ENCODE measurements around the gene REPS2. TPM values are rescaled to one million over a fixed set of nuclear protein-coding genes. Genes with fewer than 3 reads are reported as not detected.

Gene REPS2
- polyA plus RNA-seq, 2 donors, result 0.51 to 1.3 TPM

DNA sequence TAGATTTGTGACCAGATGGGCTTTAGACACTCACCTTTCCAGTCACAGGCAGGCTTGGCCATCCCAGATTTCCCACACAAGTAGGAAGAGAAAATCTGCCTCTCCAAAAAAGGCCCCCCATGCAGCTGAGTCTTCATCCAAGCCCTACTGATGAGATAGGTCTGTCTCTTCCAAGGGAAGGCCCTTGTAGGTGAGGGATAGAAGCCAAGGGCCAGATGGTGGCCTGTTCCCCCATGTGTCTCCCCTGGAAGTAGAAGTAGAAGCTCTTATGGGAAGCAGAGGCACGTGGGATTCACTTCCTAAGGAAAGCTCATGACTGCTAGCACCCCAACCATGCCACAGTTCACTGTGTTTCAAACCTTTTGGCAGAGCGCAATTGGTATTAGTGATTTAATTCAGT lies 81.5 kb downstream of the REPS2 start:
- H3K27ac ChIP-seq (ENCODE audit: low read depth in 2 of 2, low read length in 1 of 2), result no peak overlapping the region
- H3K27me3 ChIP-seq (ENCODE audit: control insufficient read depth in 1 of 2, insufficient read depth in 2 of 2, low read length in 2 of 2), result peaks cover 0 to 10% of the 10 kb centered on the region in 2 donors
- no peaks in the 10 kb centered on the region for H3K9me3 ChIP-seq (ENCODE audit: control insufficient read depth in 2 of 2, insufficient read depth in 1 of 2, low read depth in 1 of 2, low read length in 1 of 2)
- H3K4me3 ChIP-seq (ENCODE audit: low read depth in 1 of 2, low read length in 2 of 2), result no peak overlapping the region
- H3K36me3 ChIP-seq (ENCODE audit: control insufficient read depth in 2 of 2, insufficient read depth in 2 of 2, low read length in 1 of 2), result no peaks in the 10 kb centered on the region
- 57 to 84% methylated on average over 2 of the region's 2 CpGs for WGBS, 2 donors
- H3K4me1 ChIP-seq (ENCODE audit: control insufficient read depth in 2 of 2, insufficient read depth in 2 of 2, low read length in 1 of 2), result peaks cover 0 to under 1% of the 10 kb centered on the region in 2 donors

DNA sequence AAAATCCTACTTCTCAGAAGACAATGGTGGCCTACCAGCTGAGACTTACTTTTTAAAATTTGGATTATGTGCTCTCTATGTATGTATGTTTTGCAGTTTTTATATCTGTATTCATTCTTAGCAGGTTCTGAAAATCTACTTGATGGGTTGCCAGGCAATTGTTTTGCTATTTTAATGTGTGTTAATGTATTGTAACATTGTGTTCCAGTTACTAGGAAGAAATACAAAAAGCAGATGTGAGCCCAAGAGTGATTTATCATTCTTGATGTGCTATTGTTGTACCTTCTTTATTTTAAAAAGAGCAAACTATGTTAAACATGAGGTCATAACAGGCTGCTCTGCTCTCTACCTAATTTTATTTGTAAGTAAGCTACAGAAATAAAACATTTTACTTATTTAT lies 81.9 kb downstream of the REPS2 start:
- H3K27me3 ChIP-seq (ENCODE audit: control insufficient read depth in 1 of 2, insufficient read depth in 2 of 2, low read length in 2 of 2), result peaks cover 0 to 10% of the 10 kb centered on the region in 2 donors
- H3K36me3 ChIP-seq (ENCODE audit: control insufficient read depth in 2 of 2, insufficient read depth in 2 of 2, low read length in 1 of 2), result no peaks in the 10 kb centered on the region
- no peak overlapping the region for H3K4me3 ChIP-seq (ENCODE audit: low read depth in 1 of 2, low read length in 2 of 2)
- H3K9me3 ChIP-seq (ENCODE audit: control insufficient read depth in 2 of 2, insufficient read depth in 1 of 2, low read depth in 1 of 2, low read length in 1 of 2), result no peaks in the 10 kb centered on the region
- peaks cover 0 to 2% of the 10 kb centered on the region in 2 donors for H3K4me1 ChIP-seq (ENCODE audit: control insufficient read depth in 2 of 2, insufficient read depth in 2 of 2, low read length in 1 of 2)
- no peak overlapping the region for H3K27ac ChIP-seq (ENCODE audit: low read depth in 2 of 2, low read length in 1 of 2)

DNA sequence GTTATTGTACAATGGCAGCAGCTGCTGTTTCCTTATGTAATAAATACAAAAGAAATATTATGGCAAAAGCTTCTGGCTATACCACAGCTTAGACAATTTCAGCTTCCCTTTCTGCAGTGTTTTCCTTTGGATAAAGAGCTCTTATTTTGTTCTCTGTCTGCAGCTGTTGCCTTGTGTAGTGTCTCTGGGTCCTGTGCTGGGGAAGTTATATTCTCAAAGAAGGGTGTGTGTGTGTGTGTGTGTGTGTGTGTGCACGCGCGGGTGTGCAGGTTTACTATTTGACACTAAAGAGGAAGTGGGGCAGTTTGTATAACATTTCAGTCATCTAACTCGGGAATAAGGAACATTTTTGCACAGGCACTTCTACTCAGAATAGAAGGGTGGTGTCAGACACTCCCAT lies 83.6 kb downstream of the REPS2 start:
- 58 to 69% methylated on average over 4 of the region's 4 CpGs for WGBS, 2 donors
- no peak overlapping the region for H3K4me3 ChIP-seq (ENCODE audit: low read depth in 1 of 2, low read length in 2 of 2)

DNA sequence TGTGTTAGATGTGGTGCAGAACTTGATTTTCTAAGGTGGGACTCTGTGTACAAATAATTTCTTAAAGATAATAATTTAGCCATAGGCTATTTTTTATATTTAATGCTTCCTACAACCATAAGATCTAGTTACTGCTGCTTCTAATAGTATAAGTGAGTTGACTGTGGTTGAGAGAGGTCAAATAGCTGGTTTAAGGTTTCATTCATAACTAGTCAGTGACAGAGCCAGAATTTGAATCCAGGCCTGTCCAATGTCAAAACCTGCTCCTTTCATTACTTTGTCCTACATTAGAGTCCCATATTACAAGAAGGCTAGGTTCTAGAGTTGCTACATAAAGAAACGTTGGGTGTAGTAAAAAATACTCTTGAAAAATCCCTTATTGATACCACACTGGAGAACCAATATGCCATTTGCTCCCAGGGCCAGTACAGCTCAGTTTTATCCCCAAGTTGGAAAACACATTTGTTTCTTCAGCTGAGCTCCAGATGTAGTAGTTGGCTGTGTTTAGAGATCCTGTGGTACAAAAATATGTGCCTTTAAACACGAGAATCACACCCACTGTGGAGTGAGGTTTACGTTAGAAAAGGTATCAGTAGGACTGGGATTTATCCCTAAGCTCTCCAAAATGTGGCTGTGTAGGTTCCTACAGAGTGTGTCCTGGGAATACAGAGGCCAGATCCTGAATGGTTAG lies 84.3 kb downstream of the REPS2 start:
- 52 to 76% methylated on average over 3 of the region's 3 CpGs for WGBS, 2 donors
- Histone ChIP-seq H3K27ac (ENCODE audit: low read depth in 2 of 2, low read length in 1 of 2) (no peak overlapping the region), H3K4me1 (ENCODE audit: control insufficient read depth in 2 of 2, insufficient read depth in 2 of 2, low read length in 1 of 2) (peaks cover 0 to 2% of the 10 kb centered on the region in 2 donors), H3K4me3 (ENCODE audit: low read depth in 1 of 2, low read length in 2 of 2) (no peak overlapping the region), H3K9me3 (ENCODE audit: control insufficient read depth in 2 of 2, insufficient read depth in 1 of 2, low read depth in 1 of 2, low read length in 1 of 2) (no peaks in the 10 kb centered on the region), H3K27me3 (ENCODE audit: control insufficient read depth in 1 of 2, insufficient read depth in 2 of 2, low read length in 2 of 2) (peaks cover 0 to 8% of the 10 kb centered on the region in 2 donors), H3K36me3 (ENCODE audit: control insufficient read depth in 2 of 2, insufficient read depth in 2 of 2, low read length in 1 of 2) (no peaks in the 10 kb centered on the region)

More for the DNA sequence above, 83.6 kb downstream of the REPS2 start:
- peaks cover 0 to 2% of the 10 kb centered on the region in 2 donors for H3K4me1 ChIP-seq (ENCODE audit: control insufficient read depth in 2 of 2, insufficient read depth in 2 of 2, low read length in 1 of 2)
- no peaks in the 10 kb centered on the region for H3K9me3 ChIP-seq (ENCODE audit: control insufficient read depth in 2 of 2, insufficient read depth in 1 of 2, low read depth in 1 of 2, low read length in 1 of 2)
- H3K27ac ChIP-seq (ENCODE audit: low read depth in 2 of 2, low read length in 1 of 2), result no peak overlapping the region
- no peaks in the 10 kb centered on the region for H3K36me3 ChIP-seq (ENCODE audit: control insufficient read depth in 2 of 2, insufficient read depth in 2 of 2, low read length in 1 of 2)
- peaks cover 0 to 10% of the 10 kb centered on the region in 2 donors for H3K27me3 ChIP-seq (ENCODE audit: control insufficient read depth in 1 of 2, insufficient read depth in 2 of 2, low read length in 2 of 2)

DNA sequence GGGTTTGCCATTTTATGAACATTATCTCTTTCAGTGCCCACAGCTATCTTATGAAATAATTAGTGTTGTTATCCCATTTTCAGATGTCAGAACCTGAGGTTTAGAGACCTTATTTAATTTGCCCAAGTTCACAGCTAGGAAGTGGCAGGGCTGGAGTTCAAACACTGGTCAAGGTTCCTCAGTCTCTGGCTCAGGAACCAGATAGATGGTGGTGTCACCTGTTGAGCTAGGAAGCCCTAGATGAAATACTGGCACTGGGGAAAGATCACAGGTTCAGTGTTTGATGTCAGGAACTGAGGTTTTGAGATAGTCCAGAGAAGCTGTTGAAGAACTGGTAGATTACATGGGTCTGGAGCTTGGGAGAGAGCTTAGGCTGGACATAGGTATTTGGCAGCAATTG lies 85.4 kb downstream of the REPS2 start:
- no peaks in the 10 kb centered on the region for H3K9me3 ChIP-seq (ENCODE audit: control insufficient read depth in 2 of 2, insufficient read depth in 1 of 2, low read depth in 1 of 2, low read length in 1 of 2)
- peaks cover 0 to 2% of the 10 kb centered on the region in 2 donors for H3K4me1 ChIP-seq (ENCODE audit: control insufficient read depth in 2 of 2, insufficient read depth in 2 of 2, low read length in 1 of 2)
- H3K4me3 ChIP-seq (ENCODE audit: low read depth in 1 of 2, low read length in 2 of 2), result no peak overlapping the region
- no peaks in the 10 kb centered on the region for H3K36me3 ChIP-seq (ENCODE audit: control insufficient read depth in 2 of 2, insufficient read depth in 2 of 2, low read length in 1 of 2)
- peaks cover 0 to 5% of the 10 kb centered on the region in 2 donors for H3K27me3 ChIP-seq (ENCODE audit: control insufficient read depth in 1 of 2, insufficient read depth in 2 of 2, low read length in 2 of 2)
- no peak overlapping the region for H3K27ac ChIP-seq (ENCODE audit: low read depth in 2 of 2, low read length in 1 of 2)

DNA sequence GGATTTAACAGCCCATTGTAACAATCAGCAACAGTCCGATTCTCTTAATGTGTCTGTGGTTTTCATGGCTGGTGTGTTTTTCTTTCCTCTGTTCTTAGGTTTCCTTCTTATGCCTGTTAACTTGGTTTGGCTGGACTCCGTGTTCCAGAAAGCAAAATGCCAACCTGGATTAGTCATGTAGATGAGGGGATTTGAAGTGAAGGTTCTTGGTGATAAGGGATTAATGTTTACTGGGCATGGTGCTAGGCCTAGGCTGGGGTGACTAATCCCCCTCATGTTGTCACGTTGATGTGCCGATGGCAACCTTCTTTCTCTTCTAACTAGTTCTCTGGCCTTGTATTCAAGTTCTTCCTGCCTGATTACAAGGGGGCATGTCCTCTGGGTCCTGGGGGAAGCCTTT lies 85.9 kb downstream of the REPS2 start:
- 40 to 44% methylated on average over 4 of the region's 4 CpGs for WGBS, 2 donors
- no peak overlapping the region for H3K4me3 ChIP-seq (ENCODE audit: low read depth in 1 of 2, low read length in 2 of 2)
- H3K36me3 ChIP-seq (ENCODE audit: control insufficient read depth in 2 of 2, insufficient read depth in 2 of 2, low read length in 1 of 2), result no peaks in the 10 kb centered on the region
- peaks cover 0 to 2% of the 10 kb centered on the region in 2 donors for H3K4me1 ChIP-seq (ENCODE audit: control insufficient read depth in 2 of 2, insufficient read depth in 2 of 2, low read length in 1 of 2)
- H3K27me3 ChIP-seq (ENCODE audit: control insufficient read depth in 1 of 2, insufficient read depth in 2 of 2, low read length in 2 of 2), result peaks cover 0 to 5% of the 10 kb centered on the region in 2 donors
- no peak overlapping the region for H3K27ac ChIP-seq (ENCODE audit: low read depth in 2 of 2, low read length in 1 of 2)
- no peaks in the 10 kb centered on the region for H3K9me3 ChIP-seq (ENCODE audit: control insufficient read depth in 2 of 2, insufficient read depth in 1 of 2, low read depth in 1 of 2, low read length in 1 of 2)

DNA sequence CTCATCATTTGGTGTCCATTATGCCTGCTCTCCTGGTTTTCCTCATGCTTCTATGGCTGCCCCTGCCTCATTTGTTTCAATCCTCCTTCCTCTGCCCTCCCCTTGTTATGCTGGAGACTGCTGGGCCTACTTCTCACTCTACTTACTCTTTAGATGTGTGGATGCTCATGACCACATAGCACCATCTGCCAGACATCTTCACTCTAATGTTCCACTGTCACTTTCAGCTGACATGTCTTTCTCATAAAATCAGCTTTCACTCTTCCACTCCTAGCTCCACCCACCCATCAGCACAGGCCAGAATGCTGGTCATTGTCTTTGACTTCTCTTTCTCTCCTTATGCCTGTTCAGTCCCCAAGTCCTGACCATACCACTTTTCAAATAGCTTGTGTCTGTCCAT lies 86.8 kb downstream of the REPS2 start:
- no peaks in the 10 kb centered on the region for H3K36me3 ChIP-seq (ENCODE audit: control insufficient read depth in 2 of 2, insufficient read depth in 2 of 2, low read length in 1 of 2)
- no peak overlapping the region for H3K4me3 ChIP-seq (ENCODE audit: low read depth in 1 of 2, low read length in 2 of 2)
- H3K9me3 ChIP-seq (ENCODE audit: control insufficient read depth in 2 of 2, insufficient read depth in 1 of 2, low read depth in 1 of 2, low read length in 1 of 2), result no peaks in the 10 kb centered on the region
- no peak overlapping the region for H3K27ac ChIP-seq (ENCODE audit: low read depth in 2 of 2, low read length in 1 of 2)
- peaks cover 0 to 5% of the 10 kb centered on the region in 2 donors for H3K27me3 ChIP-seq (ENCODE audit: control insufficient read depth in 1 of 2, insufficient read depth in 2 of 2, low read length in 2 of 2)
- peaks cover 0 to 2% of the 10 kb centered on the region in 2 donors for H3K4me1 ChIP-seq (ENCODE audit: control insufficient read depth in 2 of 2, insufficient read depth in 2 of 2, low read length in 1 of 2)

DNA sequence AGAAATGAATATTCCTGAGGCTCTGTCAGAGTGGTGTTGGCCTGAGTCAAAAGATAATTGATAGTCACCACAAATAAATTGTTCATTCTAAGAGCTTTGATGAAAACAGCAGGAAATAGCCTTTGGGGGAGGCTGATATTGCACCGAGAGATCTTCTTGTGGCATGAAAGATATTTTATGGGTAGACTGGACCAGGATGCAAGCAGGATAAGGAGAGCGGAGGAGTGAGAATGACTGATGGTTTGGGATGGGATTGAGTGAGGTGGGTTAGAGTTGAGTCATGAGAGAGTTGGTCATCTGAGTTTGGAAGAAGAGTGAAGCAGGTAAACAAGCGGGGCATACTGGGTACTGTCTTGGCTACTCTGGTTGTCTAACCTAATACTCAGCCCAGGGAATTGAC lies 88.7 kb downstream of the REPS2 start:
- Histone ChIP-seq H3K4me3 (ENCODE audit: low read depth in 1 of 2, low read length in 2 of 2) (no peak overlapping the region), H3K27ac (ENCODE audit: low read depth in 2 of 2, low read length in 1 of 2) (no peak overlapping the region), H3K27me3 (ENCODE audit: control insufficient read depth in 1 of 2, insufficient read depth in 2 of 2, low read length in 2 of 2) (peaks cover 0 to 5% of the 10 kb centered on the region in 2 donors), H3K9me3 (ENCODE audit: control insufficient read depth in 2 of 2, insufficient read depth in 1 of 2, low read depth in 1 of 2, low read length in 1 of 2) (no peaks in the 10 kb centered on the region), H3K4me1 (ENCODE audit: control insufficient read depth in 2 of 2, insufficient read depth in 2 of 2, low read length in 1 of 2) (peaks cover 0 to 2% of the 10 kb centered on the region in 2 donors), H3K36me3 (ENCODE audit: control insufficient read depth in 2 of 2, insufficient read depth in 2 of 2, low read length in 1 of 2) (no peaks in the 10 kb centered on the region)
- WGBS, 2 donors, result 88 to 95% methylated on average over 3 of the region's 3 CpGs

DNA sequence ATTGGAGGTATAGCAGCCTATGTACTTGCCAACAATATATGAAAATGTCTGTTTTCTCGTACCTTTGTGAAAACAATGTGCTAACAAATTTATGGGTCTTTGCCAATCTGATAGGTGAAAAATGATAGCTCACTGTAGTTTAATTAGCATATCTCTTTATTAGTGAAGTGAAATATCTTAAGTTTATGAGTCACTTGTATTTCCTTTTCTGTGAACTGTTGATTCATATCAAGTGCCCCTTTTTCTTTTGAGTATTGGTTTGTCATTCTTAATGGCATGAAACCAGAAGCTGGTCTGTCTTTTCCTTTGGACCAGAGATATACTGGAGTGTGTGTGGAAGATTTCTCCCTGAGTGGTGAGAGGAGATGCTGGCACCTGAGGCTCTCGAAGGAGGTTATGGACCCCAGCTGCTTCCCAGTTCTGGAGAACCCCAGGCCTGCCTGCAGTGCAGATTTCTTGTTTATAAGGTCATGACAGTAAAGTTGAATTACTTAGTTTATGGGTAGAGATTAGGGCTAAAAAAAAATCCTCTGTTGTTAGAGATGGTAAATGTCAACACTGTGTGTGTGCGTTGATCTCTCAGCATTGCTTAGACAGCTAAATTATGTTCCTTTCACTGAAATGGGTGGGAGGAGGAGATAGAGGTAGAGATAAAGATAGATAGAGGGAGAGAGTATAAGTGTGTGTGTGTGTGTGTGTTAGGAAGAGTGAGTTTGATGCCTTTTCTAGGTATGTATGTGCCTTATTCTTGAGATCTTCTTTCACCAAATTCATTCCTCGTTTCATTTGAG lies 89.9 kb downstream of the REPS2 start:
- Histone ChIP-seq H3K27ac (ENCODE audit: low read depth in 2 of 2, low read length in 1 of 2) (no peak overlapping the region), H3K4me1 (ENCODE audit: control insufficient read depth in 2 of 2, insufficient read depth in 2 of 2, low read length in 1 of 2) (peaks cover 0 to 2% of the 10 kb centered on the region in 2 donors), H3K36me3 (ENCODE audit: control insufficient read depth in 2 of 2, insufficient read depth in 2 of 2, low read length in 1 of 2) (no peaks in the 10 kb centered on the region), H3K27me3 (ENCODE audit: control insufficient read depth in 1 of 2, insufficient read depth in 2 of 2, low read length in 2 of 2) (no peaks in the 10 kb centered on the region), H3K9me3 (ENCODE audit: control insufficient read depth in 2 of 2, insufficient read depth in 1 of 2, low read depth in 1 of 2, low read length in 1 of 2) (no peaks in the 10 kb centered on the region), H3K4me3 (ENCODE audit: low read depth in 1 of 2, low read length in 2 of 2) (no peak overlapping the region)
- 59 to 77% methylated on average over 4 of the region's 4 CpGs for WGBS, 2 donors

DNA sequence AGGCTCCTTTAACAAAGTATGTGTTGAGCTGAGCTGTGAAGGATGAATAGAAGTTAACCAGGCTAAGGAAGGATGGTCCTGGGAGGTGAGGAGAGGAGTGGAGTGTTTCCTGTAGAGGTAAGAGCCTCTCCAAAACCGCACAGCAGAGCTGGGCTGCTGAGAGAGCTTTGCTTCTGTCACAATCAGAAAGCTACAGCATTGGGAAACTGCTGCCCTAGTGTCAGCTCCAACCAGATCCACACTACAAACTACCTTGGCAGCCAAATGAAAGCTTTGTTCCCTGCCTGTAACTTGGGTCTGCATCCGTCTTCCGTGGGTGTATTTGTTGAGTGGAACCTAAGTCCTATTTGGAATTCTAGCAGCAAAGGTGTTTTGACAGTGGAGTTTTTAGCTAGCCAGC lies 91.8 kb downstream of the REPS2 start:
- Histone ChIP-seq H3K9me3 (ENCODE audit: control insufficient read depth in 2 of 2, insufficient read depth in 1 of 2, low read depth in 1 of 2, low read length in 1 of 2) (no peaks in the 10 kb centered on the region), H3K4me1 (ENCODE audit: control insufficient read depth in 2 of 2, insufficient read depth in 2 of 2, low read length in 1 of 2) (no peaks in the 10 kb centered on the region), H3K36me3 (ENCODE audit: control insufficient read depth in 2 of 2, insufficient read depth in 2 of 2, low read length in 1 of 2) (no peaks in the 10 kb centered on the region), H3K27ac (ENCODE audit: low read depth in 2 of 2, low read length in 1 of 2) (peak overlapping the region in 1 of 2 donors; percentile 18), H3K4me3 (ENCODE audit: low read depth in 1 of 2, low read length in 2 of 2) (no peak overlapping the region), H3K27me3 (ENCODE audit: control insufficient read depth in 1 of 2, insufficient read depth in 2 of 2, low read length in 2 of 2) (no peaks in the 10 kb centered on the region)
- WGBS, 2 donors, result 80% methylated on average over 3 of the region's 3 CpGs

Data from esophagus (tissue), 2 donors.